Stimulated activated CD8-positive, alpha-beta memory T cell treated with anti-CD3 and anti-CD28 coated beads, Interleukin-7, amount 100 ng/mL, for 48 hours (primary cell): ENCODE data around the gene SPATS2.

Experiments
- DNase-seq, 2 donors: peaks; one replicate each; pipeline ENCODE4 v3.0.0-alpha.2; 2020; ENCODE audit warnings: low read depth in 1 of 2; ENCODE audit errors: extremely low read depth in 1 of 2

SPATS2 gene

DNA sequence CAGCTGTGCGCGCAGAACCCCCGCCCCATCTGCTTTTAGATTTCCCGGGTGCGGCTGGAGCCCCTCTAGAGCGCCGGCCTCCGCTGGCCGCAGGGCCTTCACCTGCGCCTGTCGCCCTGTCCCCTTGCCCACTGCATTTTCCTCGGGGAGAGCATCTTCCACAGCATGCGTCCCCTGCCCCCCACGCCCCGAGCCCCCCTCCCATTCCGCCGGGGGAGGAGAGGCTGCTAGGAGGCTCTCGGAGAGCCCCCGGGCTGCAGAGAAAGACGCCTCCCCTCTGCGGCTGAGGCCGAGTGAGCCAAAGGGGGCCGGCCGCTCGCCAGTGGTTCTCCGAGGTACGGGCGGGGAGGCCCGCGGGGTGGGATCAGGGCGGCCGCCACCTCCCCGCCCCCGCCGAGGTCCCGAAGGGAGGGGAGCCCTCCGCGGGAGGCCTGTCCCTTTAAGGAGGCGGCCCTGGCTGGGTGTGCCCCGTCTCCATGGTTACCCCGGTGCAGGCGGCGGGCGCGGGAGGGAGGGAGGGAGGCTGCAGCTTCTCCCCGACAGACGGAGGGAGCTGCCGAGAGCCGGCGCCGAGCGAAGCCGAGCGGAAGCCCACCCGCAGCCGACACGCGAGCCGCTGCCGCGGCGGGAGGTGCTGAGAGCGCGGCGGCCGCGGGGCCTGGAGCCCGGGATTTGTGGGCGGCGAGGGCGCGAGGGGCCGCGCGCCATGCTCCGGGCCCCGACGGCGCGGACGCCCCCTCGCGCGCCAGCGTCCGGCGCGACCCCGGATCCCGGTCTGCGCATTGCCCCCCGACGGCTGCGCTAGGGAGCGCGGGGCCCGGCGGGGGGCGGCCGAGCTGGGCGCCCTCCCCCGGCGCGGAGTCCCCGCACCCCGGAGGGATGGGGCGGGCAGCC is 171.5 kb downstream of the SPATS2 start, which contains the start of gene KCNH3:
KCNH3 (plus strand) TSS at position 521 of the 894 bp plus-strand sequence. CDS start 387 bp downstream, outside the sequence.
- peak; percentile 54 to 72 for DNase-seq

DNA sequence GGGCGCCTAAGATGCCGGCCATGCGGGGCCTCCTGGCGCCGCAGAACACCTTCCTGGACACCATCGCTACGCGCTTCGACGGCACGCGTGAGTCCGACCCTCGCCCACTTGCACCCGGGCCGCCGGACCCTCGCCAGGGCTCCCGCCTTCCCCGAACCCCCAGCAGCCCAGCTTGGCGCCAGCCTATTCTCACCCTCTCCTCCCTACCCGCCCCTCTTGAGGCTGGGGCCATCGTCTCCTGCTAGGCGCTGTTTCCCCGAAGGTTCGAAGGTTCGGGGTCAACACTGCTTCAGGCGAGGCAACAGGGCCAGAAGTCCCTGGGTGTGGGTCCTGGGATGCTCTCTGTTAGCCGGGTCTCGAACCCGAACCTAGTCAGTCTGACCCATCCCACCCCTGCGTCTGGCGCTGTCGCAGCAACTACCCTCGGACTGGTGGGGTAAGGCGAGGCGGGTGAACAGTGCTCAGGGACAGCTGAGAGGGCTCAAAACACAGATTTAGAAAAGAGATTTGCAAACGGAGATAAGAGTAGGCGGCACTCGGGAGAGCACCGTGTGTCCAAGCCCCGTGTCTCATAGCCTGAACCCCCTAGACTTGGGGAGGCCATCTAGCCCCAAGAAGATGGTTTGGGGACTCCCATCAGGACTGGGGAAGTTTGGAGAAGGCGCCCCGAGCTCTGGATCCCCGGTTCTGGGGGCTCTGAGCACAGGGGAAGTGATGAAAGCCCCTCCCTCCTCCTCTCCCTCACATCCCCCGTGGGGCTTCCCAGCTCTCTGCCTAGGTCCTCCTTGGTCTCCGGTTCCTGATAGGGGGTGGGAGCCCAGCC is 172.4 kb downstream of the SPATS2 start:
- DNase-seq = no peak

DNA sequence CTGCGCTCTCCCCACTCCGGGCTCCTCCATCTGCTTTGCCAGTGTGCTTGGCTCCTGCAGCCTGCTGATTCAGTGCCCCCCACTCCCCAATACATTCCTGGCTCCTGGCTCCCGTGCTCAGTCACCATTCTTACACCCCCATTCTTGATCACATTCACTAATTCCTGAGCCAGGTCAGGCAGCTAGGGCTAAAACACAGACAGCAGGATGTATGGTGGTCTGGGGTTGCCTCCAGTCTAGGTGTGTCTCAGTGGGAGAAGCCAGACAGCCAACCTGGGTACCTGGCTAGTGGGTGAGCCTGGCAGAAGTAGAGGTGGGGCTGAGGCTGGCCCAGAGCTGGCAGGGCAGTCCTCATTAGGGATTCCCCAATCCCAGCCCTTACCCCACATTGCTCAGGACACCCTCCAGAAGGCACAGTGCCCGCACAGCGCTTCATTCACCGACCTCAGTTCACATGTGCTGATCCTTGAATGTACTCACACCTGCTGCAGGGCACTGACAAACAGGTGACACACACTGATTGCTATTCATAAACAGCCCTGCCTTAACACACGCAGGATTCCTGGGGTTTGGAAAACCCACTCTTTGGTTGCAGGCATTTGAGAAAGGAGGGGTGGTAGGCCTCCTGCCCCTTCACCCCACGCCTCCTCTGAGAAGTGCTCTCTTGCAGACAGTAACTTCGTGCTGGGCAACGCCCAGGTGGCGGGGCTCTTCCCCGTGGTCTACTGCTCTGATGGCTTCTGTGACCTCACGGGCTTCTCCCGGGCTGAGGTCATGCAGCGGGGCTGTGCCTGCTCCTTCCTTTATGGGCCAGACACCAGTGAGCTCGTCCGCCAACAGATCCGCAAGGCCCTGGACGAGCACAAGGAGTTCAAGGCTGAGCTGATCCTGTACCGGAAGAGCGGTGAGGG is 173.2 kb downstream of the SPATS2 start:
- no peak for DNase-seq

DNA sequence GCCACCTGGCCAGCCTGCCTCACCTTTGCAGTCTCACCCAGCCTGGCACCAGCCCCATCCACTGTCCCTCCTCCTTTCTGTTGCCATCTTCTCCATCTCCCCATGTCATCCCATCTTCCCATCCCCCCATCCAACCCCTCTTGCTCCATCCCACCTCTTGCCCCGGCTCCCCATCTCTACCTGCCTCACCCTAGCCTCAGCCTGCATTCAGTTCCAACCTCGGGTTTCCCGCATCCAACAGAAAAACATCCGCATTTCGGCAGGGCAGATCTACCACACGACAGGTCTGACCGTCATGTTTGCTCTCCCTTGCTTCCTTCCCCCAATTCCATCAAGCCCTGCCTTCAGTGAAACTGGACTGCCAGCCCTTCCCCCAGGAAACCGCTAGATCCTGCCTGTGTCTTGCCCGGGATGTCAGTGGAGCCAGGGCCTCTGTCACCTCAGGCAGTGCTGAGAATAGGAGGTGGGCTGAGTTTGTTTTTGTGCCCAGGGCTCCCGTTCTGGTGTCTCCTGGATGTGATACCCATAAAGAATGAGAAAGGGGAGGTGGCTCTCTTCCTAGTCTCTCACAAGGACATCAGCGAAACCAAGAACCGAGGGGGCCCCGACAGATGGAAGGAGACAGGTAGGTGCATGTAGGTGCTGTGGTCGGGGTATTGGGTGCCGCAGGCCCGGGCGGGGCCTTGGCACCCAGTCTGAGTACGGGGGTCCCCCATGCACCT is 174.0 kb downstream of the SPATS2 start:
- DNase-seq = no peak

DNA sequence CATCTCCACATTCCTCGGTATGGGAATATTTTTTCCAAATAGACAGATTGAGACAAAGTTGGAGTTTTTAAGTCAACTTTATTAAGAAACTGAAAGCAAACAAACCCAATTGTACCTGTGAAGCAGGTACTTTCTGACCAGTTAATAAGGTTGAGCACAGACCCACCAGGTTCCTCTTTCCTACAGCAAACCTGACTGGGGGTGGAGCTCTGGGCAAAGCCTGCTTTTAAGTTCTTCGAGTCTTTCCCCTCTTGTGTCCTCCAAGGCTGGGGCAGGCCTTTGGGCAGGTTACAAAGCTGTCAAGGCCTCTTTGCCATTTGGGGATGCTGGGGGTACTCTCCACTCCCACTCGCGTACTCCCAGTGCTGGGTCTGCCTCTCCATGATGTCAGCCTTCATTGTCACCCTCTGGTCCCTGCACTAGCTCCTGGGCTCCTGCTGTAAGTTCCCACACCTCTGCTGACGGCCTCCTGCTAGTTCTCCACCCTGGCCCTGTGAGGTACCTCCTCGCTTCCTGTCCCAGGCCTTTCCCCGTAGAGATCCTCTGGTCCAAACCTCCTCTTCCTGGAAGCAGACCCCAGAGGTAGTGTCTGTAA is 174.7 kb downstream of the SPATS2 start:
- DNase-seq = no peak

DNA sequence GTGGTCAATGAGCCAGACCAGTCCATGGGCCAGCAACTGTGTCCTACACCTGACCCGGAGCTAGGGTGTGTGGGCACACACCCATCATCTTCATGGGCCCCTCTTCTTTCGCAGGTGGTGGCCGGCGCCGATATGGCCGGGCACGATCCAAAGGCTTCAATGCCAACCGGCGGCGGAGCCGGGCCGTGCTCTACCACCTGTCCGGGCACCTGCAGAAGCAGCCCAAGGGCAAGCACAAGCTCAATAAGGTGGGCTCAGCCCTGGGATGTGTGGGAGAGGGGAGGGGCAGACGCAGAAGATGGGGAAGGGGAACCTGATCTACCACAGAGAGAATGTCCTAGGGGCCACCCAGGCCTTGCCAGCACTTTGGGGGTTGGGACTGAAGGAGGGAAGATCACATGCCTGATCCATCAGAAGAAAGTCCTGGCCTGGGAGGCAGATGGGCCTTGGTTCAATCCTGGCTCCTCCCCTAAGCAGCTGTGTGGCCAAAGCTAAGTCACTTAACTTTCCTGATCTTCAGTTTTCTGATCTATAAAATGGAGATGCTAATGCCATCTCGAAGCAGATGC is 175.4 kb downstream of the SPATS2 start:
- no peak for DNase-seq

DNA sequence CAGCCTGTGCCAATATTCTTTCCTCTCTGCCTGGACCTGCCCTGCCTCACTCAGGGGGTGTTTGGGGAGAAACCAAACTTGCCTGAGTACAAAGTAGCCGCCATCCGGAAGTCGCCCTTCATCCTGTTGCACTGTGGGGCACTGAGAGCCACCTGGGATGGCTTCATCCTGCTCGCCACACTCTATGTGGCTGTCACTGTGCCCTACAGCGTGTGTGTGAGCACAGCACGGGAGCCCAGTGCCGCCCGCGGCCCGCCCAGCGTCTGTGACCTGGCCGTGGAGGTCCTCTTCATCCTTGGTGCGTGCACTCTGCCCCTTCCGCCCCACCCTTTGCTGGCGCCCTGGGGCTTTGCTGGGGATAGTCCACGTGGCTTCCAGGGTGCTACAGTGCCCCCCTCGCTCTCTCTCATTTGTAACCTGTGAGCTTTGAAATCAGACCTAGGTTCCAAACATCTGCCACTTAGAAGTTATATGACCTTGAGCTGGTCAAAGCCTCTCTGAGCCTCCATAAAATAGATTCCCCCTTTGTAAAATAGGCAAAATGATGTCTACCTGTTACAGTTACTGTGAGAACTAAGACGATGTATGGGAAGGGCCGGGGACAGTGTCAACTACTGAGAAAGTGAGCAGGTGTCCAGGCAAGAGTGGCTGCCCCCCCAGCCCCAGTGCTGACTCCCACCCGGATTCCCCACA is 176.1 kb downstream of the SPATS2 start:
- no peak for DNase-seq

DNA sequence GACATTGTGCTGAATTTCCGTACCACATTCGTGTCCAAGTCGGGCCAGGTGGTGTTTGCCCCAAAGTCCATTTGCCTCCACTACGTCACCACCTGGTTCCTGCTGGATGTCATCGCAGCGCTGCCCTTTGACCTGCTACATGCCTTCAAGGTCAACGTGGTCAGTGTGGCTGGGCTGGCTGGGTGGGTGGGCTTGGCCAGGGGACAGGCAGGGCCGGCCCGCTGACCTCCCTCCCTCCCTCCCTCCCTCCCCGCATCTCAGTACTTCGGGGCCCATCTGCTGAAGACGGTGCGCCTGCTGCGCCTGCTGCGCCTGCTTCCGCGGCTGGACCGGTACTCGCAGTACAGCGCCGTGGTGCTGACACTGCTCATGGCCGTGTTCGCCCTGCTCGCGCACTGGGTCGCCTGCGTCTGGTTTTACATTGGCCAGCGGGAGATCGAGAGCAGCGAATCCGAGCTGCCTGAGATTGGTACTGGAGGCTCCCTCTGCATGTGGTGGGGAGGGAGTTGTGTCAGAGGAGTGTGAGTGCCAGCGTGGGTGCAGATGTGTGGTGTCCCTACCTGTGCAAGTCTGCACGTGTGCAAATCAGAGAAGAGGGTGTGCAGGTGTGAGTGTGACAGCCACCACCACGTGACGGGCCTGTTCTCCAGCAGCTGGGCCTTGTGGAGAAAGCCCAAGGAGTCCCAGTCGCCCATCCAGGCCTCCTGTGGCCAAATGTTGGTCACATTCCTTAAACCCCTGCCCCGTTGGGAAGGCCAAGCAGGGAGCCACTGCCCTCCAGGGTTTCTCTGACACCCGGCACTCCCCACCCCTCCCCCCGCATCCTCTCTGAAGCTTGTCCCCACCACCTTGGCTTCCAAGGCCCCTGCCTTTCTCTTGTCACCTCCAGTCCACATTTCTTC is 176.9 kb downstream of the SPATS2 start:
- no peak for DNase-seq

DNA sequence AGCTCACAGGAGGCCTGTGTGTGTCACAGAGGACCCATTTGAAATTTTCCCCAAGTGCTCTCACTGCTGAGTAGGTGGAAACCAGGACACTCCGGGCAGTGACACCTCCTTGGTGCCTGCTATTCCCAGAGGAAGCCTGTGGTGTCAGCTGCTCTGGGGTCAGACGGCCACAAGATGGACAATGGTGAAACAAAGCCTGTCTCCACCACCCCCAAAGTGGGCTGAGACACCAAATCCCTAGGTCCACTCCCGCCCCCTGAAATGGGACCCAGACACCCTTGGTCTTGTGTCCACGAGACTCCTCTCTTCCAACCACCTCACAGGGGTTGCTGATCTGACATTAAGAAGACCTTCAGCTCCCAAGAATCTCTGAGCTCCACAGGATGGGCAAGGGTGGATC is 178.6 kb downstream of the SPATS2 start:
- no peak for DNase-seq

DNA sequence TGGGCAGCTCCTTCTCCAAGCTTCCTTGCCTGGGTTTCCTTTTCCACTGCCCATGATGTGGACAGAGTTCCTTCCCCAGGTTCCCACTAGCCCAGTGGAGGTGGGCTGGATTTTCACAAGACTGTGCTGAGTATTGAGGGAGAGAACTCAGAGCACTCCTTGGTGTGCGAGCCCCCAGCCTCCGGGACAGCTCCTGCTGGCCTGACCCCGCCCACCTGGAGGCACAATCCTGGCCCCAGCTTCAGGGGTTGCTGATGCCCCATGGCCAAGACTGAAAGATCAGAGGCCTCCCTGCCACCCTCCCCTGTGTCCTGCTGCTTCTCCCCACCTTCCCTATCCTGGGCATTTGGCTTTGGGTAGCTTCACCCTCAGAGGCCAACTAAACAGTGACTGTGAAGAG is 179.2 kb downstream of the SPATS2 start:
- no peak for DNase-seq

DNA sequence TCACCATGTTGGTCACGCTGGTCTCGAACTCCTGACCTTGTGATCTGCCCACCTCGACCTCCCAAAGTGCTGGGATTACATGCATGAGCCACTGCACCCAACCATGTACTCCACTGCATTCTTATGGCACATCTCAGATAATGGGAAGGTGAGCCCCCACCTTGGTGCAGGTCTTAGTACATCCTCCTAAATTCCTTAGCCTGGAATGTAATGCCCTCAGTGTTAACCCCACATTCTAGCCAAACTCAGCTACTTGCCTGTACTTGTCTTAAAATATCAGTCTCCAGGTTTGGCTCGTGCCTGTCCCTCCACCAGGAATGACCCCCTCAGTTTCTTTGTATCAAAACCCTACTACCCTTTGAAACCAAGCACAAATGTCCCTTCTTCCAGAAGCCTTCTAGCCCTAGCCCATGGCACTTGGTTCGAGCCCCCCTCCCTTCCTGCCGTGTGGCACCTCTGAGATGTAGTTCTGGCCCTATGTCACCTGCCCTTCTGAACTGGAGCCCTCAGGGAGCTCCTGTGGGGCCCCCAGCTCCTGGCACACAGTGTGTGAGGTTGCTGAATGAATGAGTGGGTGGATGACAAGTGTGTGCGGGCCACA is 179.9 kb downstream of the SPATS2 start:
- DNase-seq = no peak

DNA sequence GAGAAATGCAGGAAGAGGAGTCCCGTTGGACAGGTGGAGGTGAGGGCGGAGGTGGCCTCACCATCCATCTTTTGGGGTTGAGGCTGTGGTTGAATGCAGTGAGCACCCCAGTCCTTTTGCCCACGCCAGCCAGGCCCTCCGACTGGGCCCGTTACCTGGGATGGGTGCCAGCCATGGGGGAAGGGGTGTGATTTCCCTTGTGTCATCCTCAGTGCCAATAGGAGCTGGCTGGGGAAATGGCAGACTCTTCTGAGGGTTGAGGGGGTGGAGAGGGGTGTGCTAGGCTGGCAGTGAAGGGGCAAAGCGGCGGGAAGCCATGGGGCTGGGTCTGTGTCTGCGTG is 181.2 kb downstream of the SPATS2 start:
- no peak for DNase-seq

DNA sequence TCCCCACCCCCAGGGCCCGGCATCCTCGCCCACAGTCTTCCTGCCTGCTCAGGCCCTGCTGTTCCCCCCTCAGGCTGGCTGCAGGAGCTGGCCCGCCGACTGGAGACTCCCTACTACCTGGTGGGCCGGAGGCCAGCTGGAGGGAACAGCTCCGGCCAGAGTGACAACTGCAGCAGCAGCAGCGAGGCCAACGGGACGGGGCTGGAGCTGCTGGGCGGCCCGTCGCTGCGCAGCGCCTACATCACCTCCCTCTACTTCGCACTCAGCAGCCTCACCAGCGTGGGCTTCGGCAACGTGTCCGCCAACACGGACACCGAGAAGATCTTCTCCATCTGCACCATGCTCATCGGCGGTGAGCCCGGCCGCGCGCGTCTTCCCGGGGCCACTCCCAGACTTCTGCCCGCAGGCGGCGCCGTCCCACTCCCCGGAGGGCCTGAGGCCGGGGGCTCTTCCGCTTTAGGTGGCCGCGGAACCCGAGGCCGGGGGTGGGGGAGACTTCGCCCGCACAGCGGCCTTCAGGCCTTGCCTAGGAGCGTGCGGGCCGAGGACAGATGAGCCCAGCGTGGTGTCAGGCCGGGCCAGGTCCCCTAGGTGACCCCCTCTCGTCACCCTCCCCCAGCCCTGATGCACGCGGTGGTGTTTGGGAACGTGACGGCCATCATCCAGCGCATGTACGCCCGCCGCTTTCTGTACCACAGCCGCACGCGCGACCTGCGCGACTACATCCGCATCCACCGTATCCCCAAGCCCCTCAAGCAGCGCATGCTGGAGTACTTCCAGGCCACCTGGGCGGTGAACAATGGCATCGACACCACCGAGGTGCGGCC is 181.8 kb downstream of the SPATS2 start:
- peak in 1 of 2 donors; percentile 9 for DNase-seq

DNA sequence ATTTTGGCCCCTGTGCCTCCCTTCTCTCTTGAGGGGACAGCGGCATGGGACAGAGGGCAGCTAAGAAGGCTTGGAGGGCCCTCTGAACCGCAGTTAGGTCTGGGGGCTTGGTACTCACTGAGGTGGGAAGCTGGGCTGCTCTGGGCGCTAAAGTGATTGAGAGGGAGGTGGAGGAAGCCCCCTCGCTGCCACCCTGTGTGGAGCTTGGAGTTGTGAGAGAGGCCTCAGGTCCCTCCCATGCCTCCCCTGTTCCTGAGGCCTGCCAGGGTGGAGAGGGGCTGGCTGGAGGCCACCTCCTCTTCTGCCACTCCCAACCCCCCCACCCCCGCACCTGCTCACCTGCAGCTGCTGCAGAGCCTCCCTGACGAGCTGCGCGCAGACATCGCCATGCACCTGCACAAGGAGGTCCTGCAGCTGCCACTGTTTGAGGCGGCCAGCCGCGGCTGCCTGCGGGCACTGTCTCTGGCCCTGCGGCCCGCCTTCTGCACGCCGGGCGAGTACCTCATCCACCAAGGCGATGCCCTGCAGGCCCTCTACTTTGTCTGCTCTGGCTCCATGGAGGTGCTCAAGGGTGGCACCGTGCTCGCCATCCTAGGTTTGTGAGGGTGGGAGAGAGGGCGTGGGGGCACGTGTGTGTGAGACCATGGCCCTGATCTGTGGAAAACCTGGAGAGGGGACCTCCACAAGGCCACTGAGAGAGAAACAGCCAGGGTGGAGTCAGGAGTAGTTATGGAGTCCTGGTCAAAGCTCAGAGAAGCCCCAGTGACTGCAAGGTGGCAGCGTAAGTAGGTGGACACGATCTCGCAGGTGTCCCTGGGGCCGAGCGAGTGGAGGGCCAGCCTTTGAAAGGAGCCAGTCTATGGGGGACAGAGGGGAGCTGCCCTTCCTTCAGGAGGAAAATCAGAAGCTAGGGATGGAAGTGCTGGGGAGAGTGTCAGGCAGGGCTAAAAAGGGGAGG is 182.8 kb downstream of the SPATS2 start:
- DNase-seq = no peak

DNA sequence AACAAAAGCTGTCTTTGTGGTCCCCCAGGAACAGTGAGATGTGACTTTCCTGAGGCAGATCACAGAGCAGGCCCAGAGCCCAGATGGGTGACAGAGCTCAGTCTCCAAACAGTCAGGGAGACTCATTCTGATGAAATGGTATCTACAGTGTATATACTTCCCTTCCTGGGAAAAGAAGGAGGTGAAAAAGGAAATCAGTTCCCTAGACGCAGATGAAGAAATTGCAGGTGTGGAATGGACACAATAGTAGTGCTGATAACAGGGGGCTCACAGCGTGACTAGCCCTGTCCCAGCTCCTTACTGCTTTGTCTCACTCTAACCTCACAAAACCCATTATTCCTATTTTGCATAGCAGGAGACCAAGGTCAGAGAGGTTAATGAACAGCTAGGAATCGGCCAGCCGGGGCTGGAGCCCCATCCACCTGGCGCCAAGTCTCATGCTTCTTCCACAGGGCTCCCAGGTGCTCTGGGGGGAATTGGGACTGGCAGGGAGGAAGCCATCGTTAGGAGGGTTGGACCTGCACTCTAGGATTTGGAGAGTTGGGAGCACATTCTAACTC is 183.5 kb downstream of the SPATS2 start:
- no peak for DNase-seq
